Measurements from ENCODE around the gene RAPGEF4.

RAPGEF4 gene

DNA sequence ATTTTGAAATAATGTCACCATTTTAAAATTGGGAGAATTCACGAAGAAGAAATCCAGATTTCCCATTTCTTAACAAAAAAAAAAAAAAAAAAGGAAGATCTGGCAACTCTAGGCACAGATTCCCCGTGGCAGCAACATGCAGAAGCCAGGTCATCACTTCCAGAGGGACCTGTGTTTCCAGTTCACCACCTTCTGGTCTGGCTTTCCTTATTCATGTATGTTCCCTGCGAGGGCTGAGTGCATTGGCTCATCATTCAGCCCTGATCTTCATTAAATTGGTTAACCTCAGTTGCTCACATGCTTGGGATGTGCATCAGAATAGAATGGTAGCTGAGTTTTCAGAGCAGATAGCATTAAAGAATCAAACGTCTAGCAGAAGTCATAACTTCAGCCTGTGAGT, 315.0 kb downstream of the RAPGEF4 start:
- in situ Hi-C loops (cut with HindIII; ENCODE audit: low sequenced_read_pairs), result no loop called here
- TF ChIP-seq, protein P1, sequence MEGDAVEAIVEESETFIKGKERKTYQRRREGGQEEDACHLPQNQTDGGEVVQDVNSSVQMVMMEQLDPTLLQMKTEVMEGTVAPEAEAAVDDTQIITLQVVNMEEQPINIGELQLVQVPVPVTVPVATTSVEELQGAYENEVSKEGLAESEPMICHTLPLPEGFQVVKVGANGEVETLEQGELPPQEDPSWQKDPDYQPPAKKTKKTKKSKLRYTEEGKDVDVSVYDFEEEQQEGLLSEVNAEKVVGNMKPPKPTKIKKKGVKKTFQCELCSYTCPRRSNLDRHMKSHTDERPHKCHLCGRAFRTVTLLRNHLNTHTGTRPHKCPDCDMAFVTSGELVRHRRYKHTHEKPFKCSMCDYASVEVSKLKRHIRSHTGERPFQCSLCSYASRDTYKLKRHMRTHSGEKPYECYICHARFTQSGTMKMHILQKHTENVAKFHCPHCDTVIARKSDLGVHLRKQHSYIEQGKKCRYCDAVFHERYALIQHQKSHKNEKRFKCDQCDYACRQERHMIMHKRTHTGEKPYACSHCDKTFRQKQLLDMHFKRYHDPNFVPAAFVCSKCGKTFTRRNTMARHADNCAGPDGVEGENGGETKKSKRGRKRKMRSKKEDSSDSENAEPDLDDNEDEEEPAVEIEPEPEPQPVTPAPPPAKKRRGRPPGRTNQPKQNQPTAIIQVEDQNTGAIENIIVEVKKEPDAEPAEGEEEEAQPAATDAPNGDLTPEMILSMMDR (IDR thresholded peaks at IDR 0.05; ENCODE audit: low read depth, low read length), result no peak
- DNase-seq (ENCODE audit: low read depth, low spot score), result no peak

DNA sequence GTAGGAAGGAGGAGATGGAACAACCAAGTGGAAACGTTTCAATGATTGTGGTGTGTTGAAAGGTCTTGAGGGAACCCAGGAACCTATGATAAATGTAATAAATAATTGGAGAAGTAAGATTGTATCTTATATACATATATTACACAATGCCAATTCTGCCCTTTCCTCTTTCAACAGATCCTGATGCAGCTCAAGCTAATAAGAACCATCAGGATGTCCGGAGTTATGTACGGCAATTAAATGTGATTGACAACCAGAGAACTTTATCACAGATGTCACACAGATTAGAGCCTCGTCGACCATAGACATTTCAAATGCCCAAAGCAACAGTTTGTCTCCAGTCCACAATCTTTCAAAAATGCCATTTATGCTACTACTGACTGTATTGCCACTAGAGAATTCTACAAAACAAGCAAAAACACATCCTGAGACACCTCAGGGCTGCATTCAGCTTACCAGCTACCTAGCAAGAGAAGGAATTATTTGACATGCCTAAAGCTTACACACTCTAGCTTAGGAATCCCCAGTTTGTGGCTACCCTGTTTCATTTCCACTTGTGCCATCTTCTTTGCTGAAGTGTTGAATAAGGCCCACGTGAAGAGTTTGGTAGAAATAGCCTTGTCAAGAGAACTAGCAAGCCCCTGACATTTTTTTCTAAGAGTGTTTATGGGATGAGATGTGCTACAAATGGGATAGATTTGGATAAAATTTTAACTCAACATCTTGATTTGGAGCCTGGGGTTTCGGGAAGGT, 316.0 kb downstream of the RAPGEF4 start:
- no peak overlapping the region for H3K4me3 ChIP-seq (ENCODE audit: low read depth, low read length)
- no peak for DNase-seq (ENCODE audit: low read depth, low spot score)
- TF ChIP-seq, protein P1 (IDR thresholded peaks at IDR 0.05; ENCODE audit: low read depth, low read length), result no peak
- in situ Hi-C loops (cut with HindIII; ENCODE audit: low sequenced_read_pairs), result no loop called here

More for the DNA sequence above, 315.0 kb downstream of the RAPGEF4 start:
- no peak overlapping the region for H3K4me3 ChIP-seq (ENCODE audit: low read depth, low read length)

DNA sequence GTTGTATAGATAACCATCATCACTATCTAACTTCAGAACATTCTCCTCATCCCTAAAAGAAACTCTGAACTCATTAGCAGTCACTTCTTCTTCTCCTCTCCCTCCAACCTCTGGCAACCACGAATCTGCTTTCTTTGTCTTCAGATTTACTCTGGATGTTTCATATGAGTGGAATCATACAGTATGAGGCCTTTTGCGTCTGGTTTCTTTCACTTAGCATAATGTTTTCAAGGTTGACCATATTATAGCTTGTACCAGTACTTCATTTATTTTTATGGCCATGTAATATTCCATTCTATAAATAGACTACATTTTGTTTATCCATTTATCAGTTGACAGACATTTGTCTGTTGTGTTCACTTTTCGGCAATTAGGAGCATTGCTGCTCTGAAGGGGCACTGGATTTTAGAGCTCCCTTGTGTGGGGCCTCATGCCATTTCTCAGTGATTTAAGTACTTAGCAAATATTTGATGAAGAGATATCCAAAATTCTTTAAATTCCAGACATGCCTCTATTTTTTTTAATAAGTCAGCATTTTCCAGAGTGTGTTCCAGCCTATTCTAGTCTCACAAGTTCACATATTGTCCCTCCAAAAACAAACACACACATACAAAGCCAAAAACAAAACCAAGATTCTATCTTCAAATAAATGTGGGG, 317.5 kb downstream of the RAPGEF4 start:
- in situ Hi-C loops (cut with HindIII; ENCODE audit: low sequenced_read_pairs), result no loop called here
- H3K4me3 ChIP-seq (ENCODE audit: low read depth, low read length), result no peak overlapping the region
- no peak for DNase-seq (ENCODE audit: low read depth, low spot score)
- TF ChIP-seq, protein P1 (IDR thresholded peaks at IDR 0.05; ENCODE audit: low read depth, low read length), result no peak

DNA sequence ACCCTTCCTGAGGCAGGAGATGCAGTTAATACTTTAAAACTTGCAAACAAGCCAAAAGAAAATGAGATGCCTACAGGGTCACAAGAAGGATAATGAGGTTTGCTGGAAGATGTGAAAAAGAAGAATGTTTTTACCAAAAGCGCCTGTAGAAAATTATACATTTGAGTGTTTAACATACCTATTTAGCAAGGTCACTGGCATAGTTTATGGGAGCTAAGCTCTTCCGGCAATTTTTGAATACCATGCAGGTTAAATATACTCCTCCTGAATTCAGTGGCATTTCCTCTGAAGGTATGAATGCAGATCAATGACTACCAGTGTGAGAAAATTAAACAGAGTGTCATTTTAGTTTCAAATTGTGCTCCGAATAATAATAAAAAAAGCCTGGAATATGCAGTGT, 318.8 kb downstream of the RAPGEF4 start:
- TF ChIP-seq, protein P1 (IDR thresholded peaks at IDR 0.05; ENCODE audit: low read depth, low read length), result no peak
- DNase-seq (ENCODE audit: low read depth, low spot score), result no peak
- no peak overlapping the region for H3K4me3 ChIP-seq (ENCODE audit: low read depth, low read length)
- in situ Hi-C loops (cut with HindIII; ENCODE audit: low sequenced_read_pairs), result no loop called here

DNA sequence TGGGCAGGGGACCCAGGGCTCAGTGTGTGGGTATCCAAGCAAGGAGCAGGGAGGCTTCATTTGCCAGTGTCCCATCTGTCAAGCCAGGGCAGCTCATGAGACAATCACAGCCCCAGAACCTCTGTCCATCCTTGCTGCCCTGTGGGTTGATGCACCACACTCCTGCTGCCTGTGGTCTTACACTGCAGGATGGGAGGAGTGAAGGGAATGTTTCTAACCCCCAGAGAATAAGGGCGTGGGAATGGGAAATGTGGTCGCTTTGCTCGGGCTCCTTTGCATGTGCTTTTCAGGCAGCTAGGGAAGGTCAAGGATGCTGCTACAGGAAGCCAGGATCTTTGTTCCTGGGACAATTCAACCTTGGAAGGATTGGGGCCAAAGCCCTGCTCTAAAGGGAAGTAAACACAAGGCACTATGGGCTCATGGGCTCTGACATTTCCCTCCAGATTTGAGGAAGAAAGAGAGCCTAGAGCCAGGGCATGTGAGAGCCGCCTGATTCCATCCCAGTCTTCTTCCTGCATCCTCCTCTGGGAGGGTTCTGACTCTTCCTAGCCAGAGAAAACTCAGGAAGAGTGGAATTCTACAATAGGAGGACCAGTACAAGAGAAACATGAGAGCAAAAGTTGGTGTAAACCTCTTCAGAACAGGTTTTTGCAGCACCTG, 321.2 kb downstream of the RAPGEF4 start:
- in situ Hi-C loops (cut with HindIII; ENCODE audit: low sequenced_read_pairs), result no loop called here
- DNase-seq (ENCODE audit: low read depth, low spot score), result no peak
- H3K4me3 ChIP-seq (ENCODE audit: low read depth, low read length), result no peak overlapping the region

DNA sequence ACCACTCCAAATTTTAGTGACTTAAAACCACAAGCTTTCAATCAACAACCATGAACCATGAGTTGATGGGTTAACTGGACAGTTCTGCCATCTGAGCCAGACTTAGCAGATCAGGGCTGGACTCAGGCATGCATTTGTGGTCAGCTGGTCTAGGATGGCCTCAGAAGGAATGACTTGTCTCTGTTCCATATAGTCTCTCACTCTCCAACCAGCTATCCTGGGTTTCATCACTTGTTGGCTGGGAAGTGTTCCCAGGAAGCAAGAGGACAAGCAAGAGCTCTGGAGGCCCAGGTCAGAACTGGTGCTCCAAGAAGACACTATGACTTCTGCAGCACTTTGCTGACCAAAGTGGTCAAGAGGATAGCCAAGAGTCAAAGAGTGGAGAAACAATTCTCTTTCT, 322.5 kb downstream of the RAPGEF4 start:
- in situ Hi-C loops (cut with HindIII; ENCODE audit: low sequenced_read_pairs), result no loop called here
- no peak for DNase-seq (ENCODE audit: low read depth, low spot score)
- TF ChIP-seq, protein P1 (IDR thresholded peaks at IDR 0.05; ENCODE audit: low read depth, low read length), result no peak
- no peak overlapping the region for H3K4me3 ChIP-seq (ENCODE audit: low read depth, low read length)

More for the DNA sequence above, 321.2 kb downstream of the RAPGEF4 start:
- TF ChIP-seq, protein P1 (IDR thresholded peaks at IDR 0.05; ENCODE audit: low read depth, low read length), result no peak
